Measurements from ENCODE around the gene NCK1.

The NCK1 gene

GRCh38 chr3:136950623-136951022 is 88.6 kb downstream of the NCK1 start:
- no peak for DNase-seq (ENCODE audit: extremely low spot score)
- TF ChIP-seq L3MBTL2 (conservative IDR thresholded peaks at IDR 0.05) (no peak), NFRKB (IDR thresholded peaks at IDR 0.05) (no peak), BHLHE40 (IDR thresholded peaks at IDR 0.05; ENCODE audit: borderline replicate concordance) (no peak), SP1 (IDR thresholded peaks at IDR 0.05) (no peak), ARNT (IDR thresholded peaks at IDR 0.05) (no peak), ZNF384 (IDR thresholded peaks at IDR 0.05) (no peak)
- ChIA-PET CTCF (no interaction called here), POLR2A (interaction anchor here (1.4 kb wide), 1 partner anchor 111 kb away, joined by 3 read pairs; no protein-coding TSS in a partner anchor)

- TF ChIP-seq FOXK2 (IDR thresholded peaks at IDR 0.05) (no peak), FOXM1 (IDR thresholded peaks at IDR 0.05; ENCODE audit: borderline replicate concordance) (no peak), BHLHE40 (IDR thresholded peaks at IDR 0.05; ENCODE audit: borderline replicate concordance) (no peak), L3MBTL2 (conservative IDR thresholded peaks at IDR 0.05) (no peak), LEF1 (IDR thresholded peaks at IDR 0.05; ENCODE audit: borderline replicate concordance) (no peak), CTBP1 (IDR thresholded peaks at IDR 0.05; ENCODE audit: borderline replicate concordance) (no peak), PKNOX1 (IDR thresholded peaks at IDR 0.05) (no peak)
- no peak for DNase-seq (ENCODE audit: extremely low spot score)
- CTCF ChIA-PET: no interaction called here
- POLR2A ChIA-PET: no interaction called here
Observed at GRCh38 chr3:136952292-136952691, 90.3 kb downstream of the NCK1 start.

- ChIA-PET POLR2A (no interaction called here), CTCF (no interaction called here)
- no peak for TF ChIP-seq LEF1 (IDR thresholded peaks at IDR 0.05; ENCODE audit: borderline replicate concordance)
Observed at GRCh38 chr3:136954251-136954650, 92.2 kb downstream of the NCK1 start.

GRCh38 chr3:136954980-136955780 is 93.2 kb downstream of the NCK1 start:
- CTCF ChIA-PET: no interaction called here
- DNase-seq (ENCODE audit: extremely low spot score): no peak
- TF ChIP-seq SP1 (IDR thresholded peaks at IDR 0.05): no peak
- no peak for TF ChIP-seq BHLHE40 (IDR thresholded peaks at IDR 0.05; ENCODE audit: borderline replicate concordance)
- TF ChIP-seq SUZ12 (IDR thresholded peaks at IDR 0.05): no peak
- TF ChIP-seq FOXA1 (IDR thresholded peaks at IDR 0.05): no peak
- TF ChIP-seq CTBP1 (IDR thresholded peaks at IDR 0.05; ENCODE audit: borderline replicate concordance): no peak
- no peak for TF ChIP-seq FOXK2 (IDR thresholded peaks at IDR 0.05)
- TF ChIP-seq L3MBTL2 (conservative IDR thresholded peaks at IDR 0.05): no peak
- no peak for TF ChIP-seq PKNOX1 (IDR thresholded peaks at IDR 0.05)
- POLR2A ChIA-PET: no interaction called here

More at GRCh38 chr3:136954251-136954650, 92.2 kb downstream of the NCK1 start:
- no peak for DNase-seq (ENCODE audit: extremely low spot score)

GRCh38 chr3:136955813-136956212 is 93.8 kb downstream of the NCK1 start:
- ChIA-PET CTCF (no interaction called here), POLR2A (interaction anchor here (0.7 kb wide), 1 partner anchor 203 kb away, joined by 3 read pairs; no protein-coding TSS in a partner anchor)
- TF ChIP-seq ARNT (IDR thresholded peaks at IDR 0.05) (no peak), SP1 (IDR thresholded peaks at IDR 0.05) (no peak), FOXK2 (IDR thresholded peaks at IDR 0.05) (no peak), HDGF (IDR thresholded peaks at IDR 0.05; ENCODE audit: borderline replicate concordance) (no peak), FOXM1 (IDR thresholded peaks at IDR 0.05; ENCODE audit: borderline replicate concordance) (no peak), TARDBP (IDR thresholded peaks at IDR 0.05) (no peak), LEF1 (IDR thresholded peaks at IDR 0.05; ENCODE audit: borderline replicate concordance) (no peak), NFRKB (IDR thresholded peaks at IDR 0.05) (no peak), FOXA1 (IDR thresholded peaks at IDR 0.05) (no peak), PKNOX1 (IDR thresholded peaks at IDR 0.05) (no peak), ELF4 (IDR thresholded peaks at IDR 0.05) (no peak), BHLHE40 (IDR thresholded peaks at IDR 0.05; ENCODE audit: borderline replicate concordance) (no peak), SUZ12 (IDR thresholded peaks at IDR 0.05) (no peak), CTBP1 (IDR thresholded peaks at IDR 0.05; ENCODE audit: borderline replicate concordance) (no peak), L3MBTL2 (conservative IDR thresholded peaks at IDR 0.05) (no peak), ZNF384 (IDR thresholded peaks at IDR 0.05) (no peak)
- DNase-seq (ENCODE audit: extremely low spot score): no peak

- no peak for DNase-seq (ENCODE audit: extremely low spot score)
- ChIA-PET CTCF (no interaction called here), POLR2A (no interaction called here)
- TF ChIP-seq FOXA1 (IDR thresholded peaks at IDR 0.05) (no peak), SP1 (IDR thresholded peaks at IDR 0.05) (no peak), SUZ12 (IDR thresholded peaks at IDR 0.05) (no peak), L3MBTL2 (conservative IDR thresholded peaks at IDR 0.05) (no peak), CTBP1 (IDR thresholded peaks at IDR 0.05; ENCODE audit: borderline replicate concordance) (no peak), PKNOX1 (IDR thresholded peaks at IDR 0.05) (no peak), TARDBP (IDR thresholded peaks at IDR 0.05) (no peak), LEF1 (IDR thresholded peaks at IDR 0.05; ENCODE audit: borderline replicate concordance) (no peak), NFRKB (IDR thresholded peaks at IDR 0.05) (no peak), ARNT (IDR thresholded peaks at IDR 0.05) (no peak), FOXK2 (IDR thresholded peaks at IDR 0.05) (no peak), ELF4 (IDR thresholded peaks at IDR 0.05) (no peak), HDGF (IDR thresholded peaks at IDR 0.05; ENCODE audit: borderline replicate concordance) (no peak), ZNF384 (IDR thresholded peaks at IDR 0.05) (no peak)
Observed at GRCh38 chr3:136956971-136957370, 95.0 kb downstream of the NCK1 start.

Data from HEK293T (cell line).